SK-N-SH (cell line): ENCODE results near the gene KRT32. TPM values are rescaled to one million over a fixed set of nuclear protein-coding genes. Genes with fewer than 3 reads are reported as not detected.

Source experiments
- CTCF ChIA-PET: fragments of 300-600, 350-600 bp; formaldehyde crosslinking; extraction: SDS; loops from one replicate; lab custom pipeline; 2021; lab: Yijun Ruan, JAX
- POLR2A ChIA-PET: fragments of 350-600 bp; sonication (Branson Sonifier 250); formaldehyde crosslinking; extraction: SDS; loops from one replicate; lab custom pipeline; 2020; ENCODE audit warnings: antibody characterized with exemption, inconsistent platforms; lab: Yijun Ruan, JAX
- DNase-seq: peaks from one replicate; pipeline ENCODE4 v3.0.0; 2012
- H2AFZ ChIP-seq: fragments of 200-600 bp; sonication (generic); 2 replicates; pipeline ENCODE4 v1.8.1; 2016; ENCODE audit warnings: antibody characterized with exemption, mild to moderate bottlenecking, low read depth
- H3F3A ChIP-seq: fragments of 200-600 bp; sonication (generic); replicated peaks from 2 replicates; pipeline ENCODE3; 2016; ENCODE audit warnings: antibody characterized with exemption, mild to moderate bottlenecking; ENCODE audit not compliant: insufficient read depth
- H3K27ac ChIP-seq, 2 experiments: fragments of 200-500 bp in 1 of 2; fragments of 200-600 bp in 1 of 2; sonication (Bioruptor generic) in 1 of 2; sonication (generic), shearing (Covaris generic) in 1 of 2; 2 replicates each; pipeline versions ENCODE4 v1.5.1 to v1.6.1; 2014 to 2016; ENCODE audit warnings: low read depth in 2 of 2, inconsistent platforms in 1 of 2, low read length in 1 of 2, mild to moderate bottlenecking in 1 of 2, mixed read lengths in 1 of 2
- H3K27me3 ChIP-seq: fragments of 200-600 bp; sonication (generic), shearing (Covaris generic); 2 replicates; pipeline ENCODE4 v1.6.1; 2016; ENCODE audit warnings: mixed run types; ENCODE audit not compliant: insufficient read depth
- H3K36me3 ChIP-seq, 2 experiments: fragments of 200-500 bp in 1 of 2; fragments of 200-600 bp in 1 of 2; sonication (Bioruptor generic) in 1 of 2; sonication (generic) in 1 of 2; replicated peaks in 1 of 2; 2 replicates each; pipeline versions ENCODE3 to v1.5.1; 2014 to 2016; ENCODE audit warnings: low read length in 1 of 2, mild to moderate bottlenecking in 1 of 2; ENCODE audit not compliant: insufficient read depth in 2 of 2, control insufficient read depth in 1 of 2
- H3K4me1 ChIP-seq, 2 experiments: fragments of 200-500 bp in 1 of 2; fragments of 200-600 bp in 1 of 2; sonication (Bioruptor generic) in 1 of 2; sonication (generic), shearing (Covaris generic) in 1 of 2; 2 replicates each; pipeline versions ENCODE4 v1.5.1 to v1.6.1; 2014 to 2016; ENCODE audit warnings: low read depth in 1 of 2, low read length in 1 of 2, mixed run types in 1 of 2; ENCODE audit not compliant: insufficient read depth in 2 of 2, control insufficient read depth in 1 of 2
- H3K4me2 ChIP-seq: fragments of 200-600 bp; sonication (generic), shearing (Covaris generic); 2 replicates; pipeline ENCODE4 v1.6.1; 2017; ENCODE audit warnings: mixed run types
- H3K4me3 ChIP-seq, 2 experiments: fragments of 200-500 bp in 1 of 2; fragments of 200-600 bp in 1 of 2; sonication (Bioruptor generic) in 1 of 2; sonication (generic), shearing (Covaris generic) in 1 of 2; 2 replicates each; pipeline versions ENCODE4 v1.5.1 to v1.8.1; 2014 to 2016; ENCODE audit warnings: low read depth in 2 of 2, inconsistent platforms in 1 of 2, low read length in 1 of 2, mild to moderate bottlenecking in 1 of 2, mixed read lengths in 1 of 2, moderate library complexity in 1 of 2
- H3K79me2 ChIP-seq: fragments of 200-600 bp; sonication (generic); 2 replicates; pipeline ENCODE4 v1.8.1; 2017; ENCODE audit warnings: mild to moderate bottlenecking; ENCODE audit not compliant: insufficient read depth
- H3K9ac ChIP-seq: fragments of 200-600 bp; sonication (generic); 2 replicates; pipeline ENCODE4 v1.6.1; 2017; ENCODE audit warnings: mixed run types
- H3K9me2 ChIP-seq: fragments of 200-600 bp; sonication (generic); 2 replicates; pipeline ENCODE4 v1.6.1; 2017; ENCODE audit warnings: mixed run types
- H3K9me3 ChIP-seq: fragments of 200-600 bp; sonication (generic); 2 replicates; pipeline ENCODE4 v1.6.1; 2017; ENCODE audit warnings: mixed run types, mild to moderate bottlenecking, moderate library complexity
- H4K20me1 ChIP-seq: fragments of 200-600 bp; sonication (generic); 2 replicates; pipeline ENCODE4 v1.6.1; 2017; ENCODE audit warnings: mild to moderate bottlenecking, mixed run types; ENCODE audit not compliant: insufficient read depth
- ELF1 ChIP-seq: IDR thresholded peaks from 2 replicates; pipeline ENCODE4 v1.4.0; 2012
- FOXJ3 ChIP-seq: sonication (generic); formaldehyde crosslinking; IDR thresholded peaks from 2 replicates; pipeline ENCODE4 v1.5.1; 2020; ENCODE audit warnings: mild to moderate bottlenecking, missing genetic modification reagents
- FOXM1 ChIP-seq: IDR thresholded peaks from 2 replicates; pipeline ENCODE4 v1.4.0; 2012; ENCODE audit warnings: low read depth, mild to moderate bottlenecking
- GABPA ChIP-seq: IDR thresholded peaks from 2 replicates; pipeline ENCODE4 v1.4.0; 2012; ENCODE audit warnings: low read depth, mild to moderate bottlenecking
- JUND ChIP-seq: IDR thresholded peaks from 2 replicates; pipeline ENCODE4 v1.4.0; 2012
- MXI1 ChIP-seq: IDR thresholded peaks from 2 replicates; pipeline ENCODE4 v1.6.1; 2012; ENCODE audit warnings: mild to moderate bottlenecking, low read depth, low read length, improper control_type of control experiment
- NFIC ChIP-seq: IDR thresholded peaks from 2 replicates; pipeline ENCODE4 v1.4.0; 2012; ENCODE audit warnings: borderline replicate concordance
- PBX3 ChIP-seq: IDR thresholded peaks from 2 replicates; pipeline ENCODE4; 2012
- POLR2AphosphoS5 ChIP-seq: IDR thresholded peaks from 2 replicates; pipeline ENCODE4 v1.6.1; 2012; ENCODE audit warnings: low read depth, low read length
- RAD21 ChIP-seq: IDR thresholded peaks from 2 replicates; pipeline ENCODE4 v1.6.1; 2012; ENCODE audit warnings: mild to moderate bottlenecking, low read length
- REST ChIP-seq: IDR thresholded peaks from 2 replicates; pipeline ENCODE4 v1.6.1; 2012; ENCODE audit warnings: mild to moderate bottlenecking, low read depth, low read length, moderate library complexity
- RXRA ChIP-seq: IDR thresholded peaks from 2 replicates; pipeline ENCODE4 v1.4.0; 2012; ENCODE audit warnings: low read depth, mild to moderate bottlenecking, borderline replicate concordance
- SIN3A ChIP-seq: IDR thresholded peaks from 2 replicates; pipeline ENCODE4 v1.6.1; 2012; ENCODE audit warnings: low read depth, mild to moderate bottlenecking, low read length, moderate library complexity, borderline replicate concordance
- SMC3 ChIP-seq: IDR thresholded peaks from 2 replicates; pipeline ENCODE4 v1.6.1; 2012; ENCODE audit warnings: low read depth, low read length, improper control_type of control experiment
- TCF12 ChIP-seq: IDR thresholded peaks from 2 replicates; pipeline ENCODE4 v1.4.0; 2012
- USF1 ChIP-seq: IDR thresholded peaks from 2 replicates; pipeline ENCODE4 v1.4.0; 2012; ENCODE audit warnings: low read depth, borderline replicate concordance
- USF2 ChIP-seq: fragments of 150-350 bp; IDR thresholded peaks from 2 replicates; pipeline ENCODE4 v1.6.1; 2017; ENCODE audit warnings: antibody characterized with exemption, low read length, low read depth, borderline replicate concordance
- YY1 ChIP-seq: IDR thresholded peaks from 2 replicates; pipeline ENCODE4 v1.4.0; 2012; ENCODE audit warnings: low read depth, mild to moderate bottlenecking
- ZBTB33 ChIP-seq: IDR thresholded peaks from 2 replicates; pipeline ENCODE4 v1.4.0; 2012; ENCODE audit warnings: low read depth, borderline replicate concordance
- WGBS: methylation state at CpG from one replicate; pipeline ENCODE4 v1.1.6; 2017; ENCODE audit warnings: low lambda C conversion rate; 5-methylcytosine and 5-hydroxymethylcytosine counted together
- polyA plus RNA-seq, 3 experiments: library from polyadenylated mRNA; depleted of rRNA; stranded (reverse); fragments of >200 nt; gene quantifications; 2 replicates each; pipeline ENCODE4 v1.2.3, GENCODE V29; 2012

The KRT32 gene
- polyA plus RNA-seq, 1 of the 3 experiments (the other 2 are of a cell fraction), result not detected

- POLR2A ChIA-PET, result no interaction called here
- Histone ChIP-seq H3F3A (no peaks in the 10 kb centered on the region), H3K27ac (no peak overlapping the region), H2AFZ (no peak overlapping the region), H4K20me1 (no peaks in the 10 kb centered on the region), H3K36me3 (no peaks in the 10 kb centered on the region), H3K9ac (no peak overlapping the region), H3K27me3 (no peaks in the 10 kb centered on the region), H3K4me3 (no peak overlapping the region), H3K4me1 (peaks cover 0 to 3% of the 10 kb centered on the region in 2 experiments; a peak in 1 of 4 replicates), H3K4me2 (no peak overlapping the region), H3K9me2 (no peaks in the 10 kb centered on the region), H3K79me2 (no peaks in the 10 kb centered on the region), H3K9me3 (no peaks in the 10 kb centered on the region)
- TF ChIP-seq PBX3 (no peak), GABPA (no peak), USF2 (no peak), JUND (no peak), FOXM1 (no peak), NFIC (no peak), ELF1 (no peak), ZBTB33 (no peak), MXI1 (no peak), TCF12 (no peak), RAD21 (no peak), RXRA (no peak)
- DNase-seq, result no peak
- WGBS, result 100% methylated on average over 1 of the region's 4 CpGs
- CTCF ChIA-PET, result interaction anchor here (1.0 to 6.3 kb wide), 3 partner anchors 8 to 38 kb away, joined by 3 to 48 read pairs (median 4); partner anchors contain the start of gene KRT15
Measured at GRCh38 chr17:41511116-41511515, 43.9 kb upstream of the KRT32 start.

- 84% methylated on average over 7 of the region's 7 CpGs for WGBS
- TF ChIP-seq YY1 (no peak), REST (no peak), JUND (no peak), POLR2AphosphoS5 (no peak), SMC3 (no peak), GABPA (no peak), USF1 (no peak), FOXJ3 (CRISPR knock-in tag) (no peak), TCF12 (no peak), RXRA (no peak), SIN3A (no peak), MXI1 (no peak)
Measured at GRCh38 chr17:41510251-41511065, 43.3 kb upstream of the KRT32 start.

More at GRCh38 chr17:41510251-41511065, 43.3 kb upstream of the KRT32 start:
- Histone ChIP-seq H3K4me2 (no peak overlapping the region), H3K36me3 (no peaks in the 10 kb centered on the region), H3K27me3 (no peaks in the 10 kb centered on the region), H3K9me3 (no peaks in the 10 kb centered on the region), H3K27ac (no peak overlapping the region), H4K20me1 (no peaks in the 10 kb centered on the region), H3K4me1 (peaks cover 0 to 3% of the 10 kb centered on the region in 2 experiments; a peak in 1 of 4 replicates), H3K79me2 (no peaks in the 10 kb centered on the region), H3K4me3 (no peak overlapping the region), H3K9ac (no peak overlapping the region), H3K9me2 (no peaks in the 10 kb centered on the region), H3F3A (no peaks in the 10 kb centered on the region), H2AFZ (no peak overlapping the region)
- DNase-seq, result no peak
- CTCF ChIA-PET, result interaction anchor here (1.2 to 6.3 kb wide), 3 partner anchors 9 to 38 kb away, joined by 4 to 48 read pairs (median 5); partner anchors contain the start of gene KRT15
- POLR2A ChIA-PET, result no interaction called here
